NCI-H345 treated with DMSO at 0.1 percent for 48 hours (cell line): ENCODE data around the gene NFX1.
"Not testable (repeated sequence)": the region's sequence is repeated elsewhere in the genome, so short reads cannot be mapped to it uniquely, and the experiment has no call there.

ENCODE experiments used
- DNase-seq: peaks from one replicate; lab custom pipeline; 2025; ENCODE audit not compliant: unreplicated experiment; lab: John Stamatoyannopoulos, UW

The NFX1 gene

GRCh38 chr9:33307067-33307466 is 16.8 kb downstream of the NFX1 start:
- DNase-seq, result no peak

- DNase-seq, result no peak
Measured at GRCh38 chr9:33309903-33310302, 19.6 kb downstream of the NFX1 start.

GRCh38 chr9:33310748-33311147 is 20.4 kb downstream of the NFX1 start:
- no peak for DNase-seq

GRCh38 chr9:33311953-33312352 is 21.6 kb downstream of the NFX1 start:
- no peak for DNase-seq

- no peak for DNase-seq
Measured at GRCh38 chr9:33315371-33315770, 25.1 kb downstream of the NFX1 start.

GRCh38 chr9:33317136-33317535 is 26.8 kb downstream of the NFX1 start:
- DNase-seq, result not testable (repeated sequence)

- no peak for DNase-seq
Measured at GRCh38 chr9:33318225-33318624, 27.9 kb downstream of the NFX1 start.

GRCh38 chr9:33318781-33319180 is 28.5 kb downstream of the NFX1 start:
- DNase-seq, result no peak

GRCh38 chr9:33320230-33320567 is 29.9 kb downstream of the NFX1 start:
- no peak for DNase-seq

GRCh38 chr9:33320568-33321261 is 30.4 kb downstream of the NFX1 start:
- no peak for DNase-seq

- no peak for DNase-seq
Measured at GRCh38 chr9:33329117-33329563, 38.8 kb downstream of the NFX1 start.

GRCh38 chr9:33329979-33330378 is 39.7 kb downstream of the NFX1 start:
- DNase-seq, result no peak

GRCh38 chr9:33331377-33331891 is 41.1 kb downstream of the NFX1 start:
- no peak for DNase-seq

GRCh38 chr9:33332011-33332410 is 41.7 kb downstream of the NFX1 start:
- no peak for DNase-seq

- not testable (repeated sequence) for DNase-seq
Measured at GRCh38 chr9:33332956-33333355, 42.6 kb downstream of the NFX1 start.

GRCh38 chr9:33340186-33340585 is 49.9 kb downstream of the NFX1 start:
- no peak for DNase-seq

GRCh38 chr9:33341182-33341581 is 50.9 kb downstream of the NFX1 start:
- no peak for DNase-seq

- no peak for DNase-seq
Measured at GRCh38 chr9:33344145-33344544, 53.8 kb downstream of the NFX1 start.

GRCh38 chr9:33346564-33346963 is 56.2 kb downstream of the NFX1 start:
- DNase-seq, result no peak

- no peak for DNase-seq
Measured at GRCh38 chr9:33348998-33349397, 58.7 kb downstream of the NFX1 start.

GRCh38 chr9:33349743-33350142 is 59.4 kb downstream of the NFX1 start:
- DNase-seq, result no peak

GRCh38 chr9:33350310-33350709 is 60.0 kb downstream of the NFX1 start:
- no peak for DNase-seq

GRCh38 chr9:33351547-33351946 is 61.2 kb downstream of the NFX1 start:
- no peak for DNase-seq
